Midbrain (tissue), 1 donor: ENCODE data around the gene GH2.
"Not testable (repeated sequence)": the region's sequence is repeated elsewhere in the genome, so short reads cannot be mapped to it uniquely, and the experiment has no call there.

Source experiments
- DNase-seq: peaks from one replicate; lab custom pipeline; 2025; lab: John Stamatoyannopoulos, UW

The GH2 gene

GRCh38 chr17:63911041-63911635 is 29.4 kb upstream of the GH2 start, which contains the start of gene CSHL1:
TSS of gene CSHL1 (minus strand) at chr17:63911258. CDS start at chr17:63911196, 62 bp downstream.
- no peak for DNase-seq

DNA sequence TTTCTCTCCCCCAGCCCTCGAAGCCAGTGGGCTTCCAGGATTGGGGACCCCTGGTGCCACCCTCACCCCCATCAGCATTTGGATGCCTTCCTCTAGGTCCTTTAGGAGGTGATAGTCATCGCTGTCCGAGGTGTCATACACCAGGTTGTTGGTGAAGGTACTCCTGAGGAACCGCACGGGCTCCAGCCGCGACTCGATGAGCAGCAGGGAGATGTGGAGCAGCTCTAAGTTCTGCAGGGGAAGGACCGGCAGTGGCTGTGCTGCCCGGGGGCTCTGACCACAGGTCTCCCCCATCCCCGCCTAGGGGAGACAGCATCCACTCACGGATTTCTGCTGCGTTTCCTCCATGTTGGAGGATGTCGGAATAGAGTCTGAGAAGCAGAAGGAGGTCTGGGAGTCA is 28.4 kb upstream of the GH2 start:
- no peak for DNase-seq

GRCh38 chr17:63909586-63909985 is 27.8 kb upstream of the GH2 start:
- DNase-seq: not testable (repeated sequence)

GRCh38 chr17:63907161-63907778 is 25.5 kb upstream of the GH2 start:
- DNase-seq: not testable (repeated sequence)

DNA sequence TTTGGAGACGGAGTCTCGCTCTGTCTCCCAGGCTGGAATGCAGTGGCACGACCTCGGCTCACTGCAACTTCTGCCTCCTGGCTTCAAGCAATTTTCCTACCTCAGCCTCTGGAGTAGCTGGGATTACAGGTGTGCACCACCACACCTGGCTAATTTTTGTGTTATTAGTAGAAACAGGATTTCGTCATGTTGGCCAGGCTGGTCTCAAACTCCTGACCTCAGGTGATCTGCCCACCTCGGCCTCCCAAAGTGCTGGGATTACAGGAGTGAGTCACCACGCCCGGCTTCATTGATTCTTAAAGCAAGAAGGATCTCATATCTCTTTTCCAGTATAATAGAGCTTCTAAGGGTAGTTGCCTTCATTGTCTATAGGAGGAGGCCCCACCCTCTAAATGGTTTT is 23.1 kb upstream of the GH2 start:
- not testable (repeated sequence) for DNase-seq

GRCh38 chr17:63903787-63904201 is 22.1 kb upstream of the GH2 start:
- peak; percentile 10 for DNase-seq

GRCh38 chr17:63901971-63902370 is 20.2 kb upstream of the GH2 start:
- not testable (repeated sequence) for DNase-seq

DNA sequence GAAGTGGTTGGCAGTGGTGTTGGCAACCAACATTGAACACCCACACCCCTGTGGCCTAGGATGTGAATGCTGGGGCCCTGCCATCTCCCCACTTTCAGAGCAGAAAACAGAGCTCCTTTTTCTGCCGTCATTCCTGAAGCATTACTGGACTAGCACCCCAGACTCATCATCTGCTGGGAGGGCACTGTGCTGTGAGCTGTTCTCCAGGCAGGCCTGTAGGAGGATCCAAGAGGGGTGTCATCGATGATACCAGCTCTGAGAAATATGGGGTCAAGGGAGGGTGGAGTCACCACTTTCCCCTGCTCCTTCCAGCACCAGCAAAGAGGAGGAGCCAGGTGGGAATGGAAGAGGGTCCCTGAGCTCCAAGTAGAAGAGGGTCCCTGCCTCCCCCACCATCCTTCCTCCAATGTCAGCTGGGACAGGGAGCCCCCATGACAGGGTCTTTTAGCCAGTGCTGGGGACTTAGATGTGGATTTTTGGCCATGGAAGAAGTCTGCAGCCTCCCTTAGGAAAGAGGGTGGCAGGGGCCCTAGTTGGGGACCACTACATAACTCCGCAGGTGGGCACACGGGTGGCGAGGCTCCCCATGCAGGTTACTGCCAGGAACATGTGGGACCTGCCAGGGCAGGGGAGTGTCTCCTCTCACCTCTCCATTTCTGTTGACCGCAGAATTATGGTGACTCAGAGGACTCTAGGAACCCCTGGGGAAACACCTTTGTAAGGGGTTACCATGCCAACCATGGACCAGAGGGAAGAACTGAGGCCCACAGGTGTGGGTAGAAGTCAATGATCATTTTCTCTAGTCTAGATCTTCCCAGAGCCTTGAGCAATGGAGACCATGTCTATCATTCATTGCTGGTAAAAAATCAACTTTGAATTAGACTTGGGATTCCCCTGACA is 17.4 kb upstream of the GH2 start:
- not testable (repeated sequence) for DNase-seq

DNA sequence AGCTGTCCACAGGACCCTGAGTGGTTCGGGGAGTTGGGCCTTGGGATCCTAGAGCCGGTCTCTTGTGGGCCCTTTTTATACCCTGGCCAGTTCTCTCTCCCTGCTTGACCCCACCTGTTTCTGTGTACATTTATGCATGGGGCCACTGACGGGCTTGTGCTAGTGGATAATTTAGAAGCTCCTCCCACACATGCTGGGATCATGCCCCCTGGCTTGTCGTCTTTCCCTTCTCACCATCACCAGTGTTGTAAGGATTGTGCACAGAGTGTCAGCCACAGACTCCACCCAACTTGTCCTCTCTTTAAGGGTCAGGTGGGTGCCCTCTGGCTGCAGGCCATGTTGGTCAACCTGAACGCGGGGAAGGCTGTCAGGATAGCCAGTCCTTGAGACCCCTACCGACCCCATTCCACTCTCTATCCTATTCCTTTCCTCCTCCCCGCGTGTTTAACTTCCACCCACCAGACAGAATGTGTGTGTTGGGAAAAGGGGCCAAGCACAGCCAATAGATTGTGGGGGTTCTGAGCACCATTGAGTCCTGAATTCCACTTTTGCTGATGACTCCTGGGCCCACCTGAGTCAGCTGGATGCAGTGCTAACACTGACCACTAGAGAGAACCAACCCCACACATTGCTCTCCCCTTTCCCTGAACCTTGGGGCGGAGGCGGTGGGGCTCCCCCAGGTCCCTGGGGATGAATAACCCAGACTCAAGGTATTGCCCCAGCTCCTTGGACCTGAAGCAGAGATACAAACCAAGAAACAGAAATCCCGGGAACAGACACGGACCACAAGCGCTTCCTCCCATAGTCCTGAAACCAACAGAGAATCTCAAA is 15.0 kb upstream of the GH2 start, which contains the start of gene CSH1:
CSH1 (minus strand) TSS at position 51 of the 831 bp plus-strand sequence. CDS start 63 bp downstream, outside the sequence.
- DNase-seq: not testable (repeated sequence)

DNA sequence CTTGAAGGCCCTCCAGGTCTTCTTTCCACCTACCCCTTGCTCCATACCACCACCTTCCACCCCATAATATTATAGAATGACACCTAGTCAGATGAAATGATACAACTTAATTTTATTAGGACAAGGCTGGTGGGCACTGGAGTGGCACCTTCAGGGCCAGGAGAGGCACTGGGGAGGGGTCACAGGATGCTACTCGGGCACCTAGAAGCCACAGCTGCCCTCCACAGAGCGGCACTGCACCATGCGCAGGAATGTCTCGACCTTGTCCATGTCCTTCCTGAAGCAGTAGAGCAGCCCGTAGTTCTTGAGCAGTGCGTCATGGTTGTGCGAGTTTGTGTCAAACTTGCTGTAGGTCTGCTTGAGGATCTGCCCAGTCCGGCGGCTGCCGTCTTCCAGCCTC is 13.1 kb upstream of the GH2 start:
- not testable (repeated sequence) for DNase-seq

GRCh38 chr17:63894021-63894420 is 12.3 kb upstream of the GH2 start:
- not testable (repeated sequence) for DNase-seq

GRCh38 chr17:63892316-63893037 is 10.7 kb upstream of the GH2 start:
- not testable (repeated sequence) for DNase-seq

- peak; percentile 21 for DNase-seq
These were observed 7.5 kb upstream of the GH2 start for GRCh38 chr17:63889026-63889848.

GRCh38 chr17:63885119-63885518 is 3.4 kb upstream of the GH2 start:
- DNase-seq: not testable (repeated sequence)

GRCh38 chr17:63882626-63883126 is 932 bp upstream of the GH2 start:
- not testable (repeated sequence) for DNase-seq

GRCh38 chr17:63881337-63881736 is 407 bp downstream of the GH2 start:
- DNase-seq: not testable (repeated sequence)

GRCh38 chr17:63880706-63881105 is 1.0 kb downstream of the GH2 start:
- DNase-seq: no peak

GRCh38 chr17:63878413-63878812 is 3.3 kb downstream of the GH2 start:
- DNase-seq: not testable (repeated sequence)

GRCh38 chr17:63874693-63875092 is 7.1 kb downstream of the GH2 start:
- DNase-seq: not testable (repeated sequence)
